Endothelial cell of umbilical vein (primary cell): ENCODE measurements around the gene TRIM2.

Experiments
- CTCF ChIP-seq, 2 donors: IDR thresholded peaks; 1 replicate in 1 of 2; 2 replicates in 1 of 2; pipeline ENCODE4 v1.5.1; 2011; ENCODE audit warnings: low read length in 2 of 2, mild to moderate bottlenecking in 2 of 2, moderate library complexity in 2 of 2, control low read depth in 1 of 2, inconsistent platforms in 1 of 2, low read depth in 1 of 2; ENCODE audit not compliant: insufficient read depth in 1 of 2; ENCODE audit errors: extremely low read depth in 1 of 2
- EZH2 ChIP-seq: IDR thresholded peaks from 2 replicates; pipeline ENCODE4 v1.6.1; 2012; ENCODE audit warnings: borderline replicate concordance, low read depth, mild to moderate bottlenecking, moderate library complexity, low read length, inconsistent platforms; ENCODE audit not compliant: severe bottlenecking
- FOS ChIP-seq: IDR thresholded peaks from 2 replicates; pipeline ENCODE4 v1.6.1; 2011; ENCODE audit warnings: mild to moderate bottlenecking, low read length, moderate library complexity, borderline replicate concordance; ENCODE audit not compliant: insufficient read depth
- GATA2 ChIP-seq: IDR thresholded peaks from 2 replicates; pipeline ENCODE4 v1.7.0; 2011; ENCODE audit warnings: low read depth, mild to moderate bottlenecking, moderate library complexity, mixed read lengths, low read length; ENCODE audit not compliant: insufficient read length, insufficient read depth
- JUN ChIP-seq: IDR thresholded peaks from 2 replicates; pipeline ENCODE4 v1.6.1; 2011; ENCODE audit warnings: borderline replicate concordance, low read depth; ENCODE audit not compliant: insufficient read length, insufficient read depth
- MAX ChIP-seq: IDR thresholded peaks from 2 replicates; pipeline ENCODE4 v1.6.1; 2011; ENCODE audit not compliant: insufficient read depth, insufficient read length
- POLR2A ChIP-seq: IDR thresholded peaks from 2 replicates; pipeline ENCODE4 v1.6.1; 2012; ENCODE audit warnings: low read depth, mild to moderate bottlenecking, control low read depth, low read length
- POLR2AphosphoS5 ChIP-seq: IDR thresholded peaks from 2 replicates; pipeline ENCODE4 v1.6.1; 2012; ENCODE audit warnings: low read depth, mild to moderate bottlenecking, control low read depth, low read length, moderate library complexity; ENCODE audit not compliant: insufficient read depth

- TF ChIP-seq CTCF (IDR thresholded peaks at IDR 0.05; ENCODE audit: extremely low read depth in 1 of 2, insufficient read depth in 1 of 2, low read depth in 1 of 2, low read length in 2 of 2) (no peak), MAX (no peak), EZH2 (no peak), JUN (no peak), POLR2AphosphoS5 (no peak), POLR2A (no peak), FOS (no peak), GATA2 (no peak)
Observed at GRCh38 chr4:153169776-153170175, 34.5 kb upstream of the TRIM2 start.
